B cell (primary cell): ENCODE measurements around the gene IVL. TPM values are rescaled to one million over a fixed set of nuclear protein-coding genes. Genes with fewer than 3 reads are reported as not detected.

ENCODE experiments used
- ATAC-seq: fragments of 200-7000 bp; cut with Tn5 transposase; one replicate; pipeline ENCODE4 v1.10.0; 2021; ENCODE audit warnings: low read depth, mild to moderate bottlenecking, moderate number of reproducible peaks, moderate library complexity
- CTCF ChIA-PET: fragments of 350-600 bp; sonication (Branson Sonifier 250); formaldehyde crosslinking; loops from one replicate; lab custom pipeline; 2021; ENCODE audit warnings: antibody characterized with exemption, inconsistent platforms; lab: Charles Lee
- POLR2A ChIA-PET: fragments of 350-600 bp; sonication (Branson Sonifier 250); formaldehyde crosslinking; loops from one replicate; lab custom pipeline; 2021; ENCODE audit warnings: antibody characterized with exemption; lab: Charles Lee
- DNase-seq: peaks from one replicate; pipeline ENCODE4 v3.0.0; 2013
- H2AFZ ChIP-seq: 2 replicates; pipeline ENCODE4 v1.6.1; 2012; ENCODE audit warnings: mild to moderate bottlenecking, low read depth, low read length; ENCODE audit not compliant: insufficient read depth, poor library complexity, severe bottlenecking
- H3K27ac ChIP-seq, 2 donors: 1 replicate in 1 of 2; 2 replicates in 1 of 2; pipeline ENCODE4 v1.5.1; 2012 to 2013; ENCODE audit warnings: low read length in 2 of 2, mild to moderate bottlenecking in 2 of 2, moderate library complexity in 1 of 2
- H3K27me3 ChIP-seq, 4 experiments: fragments of 200-600 bp in 1 of 4; sonication (generic) in 1 of 4; replicated peaks in 1 of 4; 1 replicate in 2 of 4; 2 replicates in 2 of 4; pipeline versions ENCODE4 v1.6.1 to v1.7.0; 2013 to 2016; ENCODE audit warnings: low read length in 3 of 4, mild to moderate bottlenecking in 2 of 4, mixed read lengths in 1 of 4, moderate library complexity in 1 of 4; ENCODE audit not compliant: insufficient read depth in 4 of 4, control insufficient read depth in 3 of 4; ENCODE audit errors: control extremely low read depth in 1 of 4
- H3K36me3 ChIP-seq, 2 experiments: replicated peaks in 1 of 2; 1 replicate in 1 of 2; 2 replicates in 1 of 2; pipeline versions ENCODE4 v1.6.1 to v1.7.1; 2013; ENCODE audit warnings: low read length in 1 of 2; ENCODE audit not compliant: insufficient read depth in 2 of 2, control insufficient read depth in 1 of 2; ENCODE audit errors: control extremely low read depth in 1 of 2, extremely low read depth in 1 of 2
- H3K4me1 ChIP-seq, 2 donors: fragments of 200-600 bp in 1 of 2; sonication (generic) in 1 of 2; 1 replicate in 1 of 2; 2 replicates in 1 of 2; pipeline versions ENCODE4 v1.5.1 to v1.6.1; 2013 to 2017; ENCODE audit warnings: low read length in 2 of 2; ENCODE audit not compliant: control insufficient read depth in 2 of 2, insufficient read depth in 2 of 2
- H3K4me2 ChIP-seq: replicated peaks from 2 replicates; pipeline ENCODE3; 2012; ENCODE audit warnings: mild to moderate bottlenecking, low read depth, low read length; ENCODE audit not compliant: poor library complexity, severe bottlenecking
- H3K4me3 ChIP-seq, 5 experiments: fragments of 200-600 bp in 1 of 5; sonication (generic) in 1 of 5; 1 replicate in 3 of 5; 2 replicates in 2 of 5; pipeline versions ENCODE4 v1.5.1 to v1.7.0; 2011 to 2016; ENCODE audit warnings: low read length in 4 of 5, mild to moderate bottlenecking in 4 of 5, low read depth in 2 of 5, control low read depth in 1 of 5, moderate library complexity in 1 of 5; ENCODE audit not compliant: insufficient read depth in 1 of 5; ENCODE audit errors: control extremely low read depth in 1 of 5, extremely low read depth in 1 of 5
- H3K79me2 ChIP-seq: fragments of 200-600 bp; sonication (generic); one replicate; pipeline ENCODE4 v1.6.0; 2016; ENCODE audit warnings: low read length; ENCODE audit not compliant: control insufficient read depth, insufficient read depth
- H3K9ac ChIP-seq: fragments of 200-600 bp; sonication (generic); 2 replicates; pipeline ENCODE4 v1.6.1; 2017; ENCODE audit warnings: mild to moderate bottlenecking, low read length, moderate library complexity
- H3K9me3 ChIP-seq, 3 donors: one replicate each; pipeline versions ENCODE4 v1.6.1 to v1.7.1; 2013; ENCODE audit warnings: low read length in 2 of 3; ENCODE audit not compliant: control insufficient read depth in 2 of 3, insufficient read depth in 1 of 3; ENCODE audit errors: control extremely low read depth in 1 of 3
- H4K20me1 ChIP-seq: 2 replicates; pipeline ENCODE4 v1.6.0; 2012; ENCODE audit warnings: mild to moderate bottlenecking, low read length; ENCODE audit not compliant: insufficient read depth, control insufficient read depth, poor library complexity, severe bottlenecking
- H3K27ac Mint-ChIP-seq: one replicate; pipeline ENCODE4 v1.8.0; 2021; ENCODE audit warnings: mixed read lengths
- H3K27me3 Mint-ChIP-seq: one replicate; pipeline ENCODE4 v1.8.0; 2021; ENCODE audit warnings: mixed read lengths
- H3K4me1 Mint-ChIP-seq: one replicate; pipeline ENCODE4 v1.8.0; 2021; ENCODE audit warnings: mixed read lengths
- H3K4me3 Mint-ChIP-seq: one replicate; pipeline ENCODE4 v1.8.0; 2021; ENCODE audit warnings: mixed read lengths
- H3K9me3 Mint-ChIP-seq: one replicate; pipeline ENCODE4 v1.8.0; 2022; ENCODE audit warnings: mixed read lengths; ENCODE audit not compliant: insufficient read depth
- EZH2 ChIP-seq: IDR thresholded peaks from 2 replicates; pipeline ENCODE4 v1.6.1; 2012; ENCODE audit warnings: borderline replicate concordance, low read depth, mild to moderate bottlenecking, moderate library complexity, low read length; ENCODE audit not compliant: insufficient read depth, poor library complexity, severe bottlenecking
- WGBS: methylation state at CpG from one replicate; pipeline ENCODE4 v1.1.5; 2013; ENCODE audit warnings: missing lambda C conversion rate; ENCODE audit not compliant: insufficient coverage; 5-methylcytosine and 5-hydroxymethylcytosine counted together
- intact Hi-C: fragments of 100-400 bp; cut with micrococcal nuclease; formaldehyde crosslinking; loops from one replicate; pipeline ENCODE4 v1.10.0; 2022
- polyA plus RNA-seq: library from polyadenylated mRNA; depleted of rRNA; stranded (reverse); fragments of >200 nt; gene quantifications from 2 replicates; pipeline ENCODE4 v1.2.3, GENCODE V29; 2012
- total RNA-seq, 2 donors: library from RNA; stranded (reverse); fragments of 120-200 nt in 1 of 2; gene quantifications; 1 replicate in 1 of 2; 2 replicates in 1 of 2; pipeline versions ENCODE4 v1.2.3 to v1.2.4, GENCODE V29; 2013 to 2022
- TF ChIP-seq, protein P1 (sequence below): fragments of 200-600 bp; IDR thresholded peaks from one replicate; pipeline ENCODE4 v1.8.0; 2022; ENCODE audit warnings: antibody characterized with exemption, mild to moderate bottlenecking

IVL gene
- total and polyA plus RNA-seq, 2 donors (not counting 1 experiment from before 2014, with no cell fraction given), result not detected

DNA sequence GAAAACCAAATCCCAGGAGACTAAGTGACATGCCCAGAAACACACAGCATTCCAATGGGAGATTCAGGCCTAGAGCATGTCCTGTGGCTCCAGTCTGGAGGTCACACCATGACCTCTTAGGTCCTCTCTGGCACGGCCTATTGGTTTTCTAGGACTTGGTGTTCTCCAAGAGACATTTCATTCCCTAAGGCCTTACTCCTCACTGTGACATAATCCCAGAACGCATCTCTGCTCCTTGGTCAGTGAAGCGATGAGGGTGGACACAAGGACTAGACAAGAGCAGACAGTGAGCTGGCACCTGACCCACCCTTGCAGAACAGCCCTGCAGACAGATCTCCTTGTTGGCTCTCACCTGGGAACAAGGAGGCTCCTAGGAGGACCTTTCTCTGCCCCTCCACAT is 860 bp downstream of the IVL start:
- TF ChIP-seq, protein P1, sequence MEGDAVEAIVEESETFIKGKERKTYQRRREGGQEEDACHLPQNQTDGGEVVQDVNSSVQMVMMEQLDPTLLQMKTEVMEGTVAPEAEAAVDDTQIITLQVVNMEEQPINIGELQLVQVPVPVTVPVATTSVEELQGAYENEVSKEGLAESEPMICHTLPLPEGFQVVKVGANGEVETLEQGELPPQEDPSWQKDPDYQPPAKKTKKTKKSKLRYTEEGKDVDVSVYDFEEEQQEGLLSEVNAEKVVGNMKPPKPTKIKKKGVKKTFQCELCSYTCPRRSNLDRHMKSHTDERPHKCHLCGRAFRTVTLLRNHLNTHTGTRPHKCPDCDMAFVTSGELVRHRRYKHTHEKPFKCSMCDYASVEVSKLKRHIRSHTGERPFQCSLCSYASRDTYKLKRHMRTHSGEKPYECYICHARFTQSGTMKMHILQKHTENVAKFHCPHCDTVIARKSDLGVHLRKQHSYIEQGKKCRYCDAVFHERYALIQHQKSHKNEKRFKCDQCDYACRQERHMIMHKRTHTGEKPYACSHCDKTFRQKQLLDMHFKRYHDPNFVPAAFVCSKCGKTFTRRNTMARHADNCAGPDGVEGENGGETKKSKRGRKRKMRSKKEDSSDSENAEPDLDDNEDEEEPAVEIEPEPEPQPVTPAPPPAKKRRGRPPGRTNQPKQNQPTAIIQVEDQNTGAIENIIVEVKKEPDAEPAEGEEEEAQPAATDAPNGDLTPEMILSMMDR, result no peak
- no peak for TF ChIP-seq EZH2
- Histone ChIP-seq H3K4me2 (no peak overlapping the region), H3K4me3 (no peak overlapping the region), H2AFZ (no peak overlapping the region), H3K36me3 (no peaks in the 10 kb centered on the region), H3K27me3 (peaks cover 0 to 12% (median 3%) of the 10 kb centered on the region in 4 experiments), H4K20me1 (no peaks in the 10 kb centered on the region), H3K9ac (no peak overlapping the region), H3K79me2 (no peaks in the 10 kb centered on the region), H3K4me1 (no peaks in the 10 kb centered on the region), H3K9me3 (peaks cover 0 to 18% (median 0%) of the 10 kb centered on the region in 3 donors), H3K27ac (no peak overlapping the region)
- ChIA-PET POLR2A (no interaction called here), CTCF (no interaction called here)
- Mint-ChIP-seq H3K9me3 (no peaks in the 10 kb centered on the region), H3K27ac (no peak overlapping the region), H3K4me1 (no peaks in the 10 kb centered on the region), H3K4me3 (no peak overlapping the region), H3K27me3 (peaks cover 50% of the 10 kb centered on the region)
- WGBS, result 100% methylated on average over 3 of the region's 3 CpGs
- intact Hi-C loops, result no loop called here
- ATAC-seq (no peak), DNase-seq (no peak)

DNA sequence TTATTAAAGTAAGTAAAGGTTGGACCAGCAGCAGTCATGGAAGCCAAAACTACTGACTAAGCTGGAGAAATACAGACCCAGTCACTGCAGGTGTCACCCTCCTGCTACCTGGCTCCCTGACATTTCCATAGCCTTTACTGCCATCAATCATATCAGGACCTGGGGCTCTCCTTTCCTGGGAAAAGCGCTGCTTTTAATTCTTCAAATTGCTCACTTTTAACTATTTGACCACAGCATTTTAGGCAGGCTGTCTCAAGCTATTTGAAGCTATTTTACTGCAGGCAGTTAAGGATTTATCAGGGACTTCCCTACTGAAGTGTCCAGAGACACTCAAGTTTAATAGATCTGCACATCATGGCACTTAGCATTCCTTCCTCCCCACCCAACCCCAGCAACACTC is 4.1 kb downstream of the IVL start:
- H3K9ac ChIP-seq, result no peak overlapping the region
- no peaks in the 10 kb centered on the region for H3K36me3 ChIP-seq
- no peak for ATAC-seq
- peaks cover 0 to 18% (median 0%) of the 10 kb centered on the region in 3 donors for H3K9me3 ChIP-seq
- no peak for TF ChIP-seq EZH2
- TF ChIP-seq, protein P1, result no peak
- intact Hi-C loops, result no loop called here
- H3K4me2 ChIP-seq, result no peak overlapping the region
- no peaks in the 10 kb centered on the region for H3K4me1 ChIP-seq
- Mint-ChIP-seq H3K9me3 (no peaks in the 10 kb centered on the region), H3K4me1 (no peaks in the 10 kb centered on the region), H3K27ac (no peak overlapping the region), H3K27me3 (peaks cover 43% of the 10 kb centered on the region), H3K4me3 (no peak overlapping the region)
- 75% methylated on average over 1 of the region's 1 CpG for WGBS
- no peak overlapping the region for H2AFZ ChIP-seq
- no peaks in the 10 kb centered on the region for H3K79me2 ChIP-seq
- no peak overlapping the region for H3K4me3 ChIP-seq
- ChIA-PET POLR2A (no interaction called here), CTCF (no interaction called here)
- H4K20me1 ChIP-seq, result no peaks in the 10 kb centered on the region
- H3K27ac ChIP-seq, result no peak overlapping the region
- H3K27me3 ChIP-seq, result peaks cover 0 to 8% (median 4%) of the 10 kb centered on the region in 4 experiments
- no peak for DNase-seq
